HEK293T (cell line): ENCODE data around the gene RAPGEF4.

ENCODE experiments used
- CTCF ChIA-PET: fragments of 350-600 bp; formaldehyde crosslinking; extraction: SDS; loops from one replicate; lab custom pipeline; 2021; ENCODE audit warnings: antibody characterized with exemption, inconsistent platforms; lab: Yijun Ruan, JAX
- POLR2A ChIA-PET: fragments of 350-600 bp; formaldehyde crosslinking; extraction: SDS; loops from one replicate; lab custom pipeline; 2020; ENCODE audit warnings: antibody characterized with exemption, inconsistent platforms; lab: Yijun Ruan, JAX
- DNase-seq: peaks from one replicate; pipeline ENCODE4 v3.0.0; 2012; ENCODE audit warnings: mixed read lengths; ENCODE audit errors: extremely low spot score
- ARNT ChIP-seq: fragments of 450-650 bp; IDR thresholded peaks from 2 replicates; pipeline ENCODE4 v1.6.1; 2017; ENCODE audit warnings: mild to moderate bottlenecking
- BHLHE40 ChIP-seq: fragments of 450-650 bp; IDR thresholded peaks from 2 replicates; pipeline ENCODE4 v1.6.1; 2016; ENCODE audit warnings: mild to moderate bottlenecking, moderate library complexity, borderline replicate concordance
- CTBP1 ChIP-seq: fragments of 450-650 bp; IDR thresholded peaks from 2 replicates; pipeline ENCODE4 v1.6.1; 2016; ENCODE audit warnings: borderline replicate concordance
- ELF4 ChIP-seq: fragments of 450-650 bp; IDR thresholded peaks from 2 replicates; pipeline ENCODE4 v1.6.1; 2017; ENCODE audit warnings: antibody characterized with exemption
- FOXA1 ChIP-seq: fragments of 450-650 bp; IDR thresholded peaks from 2 replicates; pipeline ENCODE4 v1.6.1; 2016; ENCODE audit warnings: mild to moderate bottlenecking
- FOXK2 ChIP-seq: fragments of 450-650 bp; IDR thresholded peaks from 2 replicates; pipeline ENCODE4 v1.6.1; 2016; ENCODE audit warnings: mild to moderate bottlenecking
- FOXM1 ChIP-seq: fragments of 450-650 bp; IDR thresholded peaks from 2 replicates; pipeline ENCODE4 v1.6.1; 2017; ENCODE audit warnings: mild to moderate bottlenecking, borderline replicate concordance
- HDGF ChIP-seq: fragments of 450-650 bp; IDR thresholded peaks from 2 replicates; pipeline ENCODE4 v1.6.1; 2017; ENCODE audit warnings: antibody characterized with exemption, borderline replicate concordance
- L3MBTL2 ChIP-seq: fragments of 450-650 bp; conservative IDR thresholded peaks from 2 replicates; pipeline ENCODE4 v1.6.1; 2016; ENCODE audit warnings: mild to moderate bottlenecking
- LEF1 ChIP-seq: fragments of 450-650 bp; IDR thresholded peaks from 2 replicates; pipeline ENCODE4 v1.6.1; 2017; ENCODE audit warnings: mild to moderate bottlenecking, borderline replicate concordance
- NFRKB ChIP-seq: fragments of 450-650 bp; IDR thresholded peaks from 2 replicates; pipeline ENCODE4 v1.6.1; 2016; ENCODE audit warnings: mild to moderate bottlenecking, moderate library complexity
- PKNOX1 ChIP-seq: fragments of 450-650 bp; IDR thresholded peaks from 2 replicates; pipeline ENCODE4 v1.6.1; 2016
- SP1 ChIP-seq: fragments of 450-650 bp; IDR thresholded peaks from 2 replicates; pipeline ENCODE4 v1.6.1; 2017
- SUZ12 ChIP-seq: fragments of 450-650 bp; IDR thresholded peaks from 2 replicates; pipeline ENCODE4 v1.6.1; 2016; ENCODE audit warnings: mild to moderate bottlenecking
- TARDBP ChIP-seq: fragments of 450-650 bp; IDR thresholded peaks from 2 replicates; pipeline ENCODE4 v1.6.1; 2016
- ZNF384 ChIP-seq: fragments of 450-650 bp; IDR thresholded peaks from 2 replicates; pipeline ENCODE4 v1.6.1; 2016

The RAPGEF4 gene

DNA sequence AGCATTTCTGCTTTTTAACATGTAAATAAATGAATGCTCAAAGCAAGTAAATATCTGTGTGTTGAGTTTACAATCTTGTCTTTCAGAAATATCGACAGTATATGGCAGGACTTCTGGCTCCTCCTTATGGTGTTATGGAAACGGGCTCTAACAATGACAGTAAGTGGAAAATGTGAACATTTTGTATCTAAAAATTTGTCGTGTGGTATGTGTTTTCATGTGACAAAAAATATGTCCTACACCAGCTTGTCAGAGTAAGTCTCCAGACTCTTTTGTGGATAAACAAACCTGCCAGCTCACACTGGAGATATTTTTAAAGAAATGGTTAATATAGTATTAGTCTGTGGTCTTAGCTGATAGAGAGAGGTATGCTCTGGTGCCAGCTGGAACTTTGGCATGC is 182.1 kb downstream of the RAPGEF4 start:
- no peak for DNase-seq
- ChIA-PET POLR2A (no interaction called here), CTCF (interaction anchor here (0.6 kb wide), 1 partner anchor 113 kb away, joined by 3 read pairs; no protein-coding TSS in a partner anchor)
- TF ChIP-seq SUZ12 (no peak), BHLHE40 (no peak), L3MBTL2 (no peak), FOXK2 (no peak), FOXA1 (no peak), LEF1 (no peak), HDGF (no peak), PKNOX1 (no peak)

- CTCF ChIA-PET = no interaction called here
- TF ChIP-seq TARDBP (no peak), SUZ12 (no peak), ZNF384 (no peak), FOXM1 (no peak), FOXK2 (no peak), LEF1 (no peak), HDGF (no peak), L3MBTL2 (no peak), SP1 (no peak), PKNOX1 (no peak), ELF4 (no peak), BHLHE40 (no peak), ARNT (no peak), CTBP1 (no peak), FOXA1 (no peak), NFRKB (no peak)
- POLR2A ChIA-PET = no interaction called here
- DNase-seq = no peak
Measured at GRCh38 chr2:172919732-172920131, 184.1 kb downstream of the RAPGEF4 start.

DNA sequence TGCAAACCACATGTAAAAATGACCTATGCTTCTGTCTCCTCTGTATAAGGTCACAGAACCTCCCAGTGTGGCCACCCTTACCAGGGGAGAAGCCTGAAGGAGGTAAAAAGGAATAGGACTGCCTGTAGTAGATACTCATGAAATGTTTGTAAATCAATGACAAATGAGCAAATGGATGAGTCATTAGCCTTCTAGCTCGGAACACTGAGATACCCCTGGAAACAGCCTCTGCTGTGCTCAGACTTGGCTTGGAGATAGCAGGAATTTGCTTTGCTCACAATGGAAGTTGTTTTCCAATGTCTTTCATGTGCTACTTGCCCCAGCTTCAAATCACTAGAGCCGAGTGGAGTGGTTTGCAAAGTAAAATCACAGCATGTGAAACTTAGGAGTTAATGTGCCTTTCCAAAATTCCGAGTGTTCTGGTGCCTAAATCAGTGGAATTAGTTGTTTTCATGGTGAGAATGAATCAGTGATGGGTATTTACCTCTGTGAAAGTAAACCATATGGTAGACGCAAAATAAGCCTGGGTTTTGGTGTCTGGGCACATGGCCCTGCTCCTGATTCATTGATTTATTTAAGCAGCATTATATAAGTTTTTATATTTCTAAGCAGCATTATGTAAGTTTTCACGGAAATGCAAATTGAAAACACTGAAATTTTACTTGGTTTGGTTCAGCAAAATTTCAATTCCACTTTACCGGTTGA is 186.0 kb downstream of the RAPGEF4 start:
- ChIA-PET CTCF (interaction anchor here (2.7 kb wide), 1 partner anchor 10 kb away, joined by 15 read pairs; no protein-coding TSS in a partner anchor), POLR2A (no interaction called here)
- DNase-seq = no peak
- TF ChIP-seq FOXK2 (no peak), LEF1 (no peak), NFRKB (no peak)

GRCh38 chr2:172922306-172922705 is 186.7 kb downstream of the RAPGEF4 start:
- ChIA-PET CTCF (interaction anchor here (2.7 kb wide), 1 partner anchor 9 kb away, joined by 15 read pairs; no protein-coding TSS in a partner anchor), POLR2A (no interaction called here)
- TF ChIP-seq ZNF384 (no peak), LEF1 (no peak), SUZ12 (no peak), BHLHE40 (no peak), L3MBTL2 (no peak), TARDBP (no peak), FOXA1 (no peak), ELF4 (no peak), HDGF (no peak), PKNOX1 (no peak), CTBP1 (no peak), SP1 (no peak)
- no peak for DNase-seq

GRCh38 chr2:172922815-172923214 is 187.2 kb downstream of the RAPGEF4 start:
- ChIA-PET CTCF (interaction anchor here (2.7 kb wide), 1 partner anchor 9 kb away, joined by 15 read pairs; no protein-coding TSS in a partner anchor), POLR2A (no interaction called here)
- no peak for TF ChIP-seq HDGF
- no peak for TF ChIP-seq ARNT
- no peak for TF ChIP-seq CTBP1
- no peak for TF ChIP-seq SUZ12
- TF ChIP-seq LEF1 = no peak
- no peak for TF ChIP-seq ELF4
- no peak for TF ChIP-seq FOXA1
- no peak for TF ChIP-seq TARDBP
- no peak for TF ChIP-seq FOXK2
- no peak for TF ChIP-seq L3MBTL2
- no peak for TF ChIP-seq BHLHE40
- no peak for TF ChIP-seq SP1
- TF ChIP-seq FOXM1 = no peak
- no peak for TF ChIP-seq ZNF384

DNA sequence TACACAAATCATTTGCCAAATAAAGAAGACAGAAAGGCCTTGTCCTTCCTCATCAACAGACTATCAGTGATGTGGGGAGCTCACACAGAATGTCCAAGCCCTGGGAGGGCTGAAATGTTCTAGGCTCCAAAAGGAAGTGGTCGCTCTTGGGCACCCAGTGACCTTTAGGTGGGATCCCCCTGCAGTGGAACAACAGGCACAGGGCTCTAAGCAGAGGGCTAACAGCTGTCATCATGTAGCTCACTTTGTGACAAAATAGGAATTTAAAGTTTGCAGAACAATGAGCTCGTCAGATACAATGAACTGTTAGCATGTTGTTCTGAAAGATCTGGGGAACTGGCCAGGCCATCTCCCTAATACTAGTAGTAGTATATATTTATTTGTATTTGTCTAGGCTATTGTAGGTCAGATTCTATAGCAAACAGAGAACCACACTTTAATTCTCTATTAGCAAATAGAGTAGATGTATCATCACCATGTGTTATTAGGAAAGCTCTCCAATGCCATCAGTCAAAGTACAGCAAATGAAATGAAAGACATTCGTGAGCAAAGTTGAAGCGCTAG is 188.5 kb downstream of the RAPGEF4 start:
- no peak for DNase-seq
- POLR2A ChIA-PET = no interaction called here
- CTCF ChIA-PET = interaction anchor here (0.7 kb wide), 2 partner anchors 7 to 33 kb away, joined by 3 read pairs; no protein-coding TSS in a partner anchor
- no peak for TF ChIP-seq CTBP1
- no peak for TF ChIP-seq TARDBP
- no peak for TF ChIP-seq FOXK2
- TF ChIP-seq BHLHE40 = no peak
- TF ChIP-seq PKNOX1 = no peak
- TF ChIP-seq LEF1 = no peak
- no peak for TF ChIP-seq HDGF

More at GRCh38 chr2:172922815-172923214, 187.2 kb downstream of the RAPGEF4 start:
- no peak for DNase-seq
